B cell (primary cell): ENCODE results near the gene ABCG5. TPM values are rescaled to one million over a fixed set of nuclear protein-coding genes. Genes with fewer than 3 reads are reported as not detected.

Experiments
- ATAC-seq: fragments of 200-7000 bp; cut with Tn5 transposase; one replicate; pipeline ENCODE4 v1.10.0; 2021; ENCODE audit warnings: low read depth, mild to moderate bottlenecking, moderate number of reproducible peaks, moderate library complexity
- CTCF ChIA-PET: fragments of 350-600 bp; sonication (Branson Sonifier 250); formaldehyde crosslinking; loops from one replicate; lab custom pipeline; 2021; ENCODE audit warnings: antibody characterized with exemption, inconsistent platforms; lab: Charles Lee
- POLR2A ChIA-PET: fragments of 350-600 bp; sonication (Branson Sonifier 250); formaldehyde crosslinking; loops from one replicate; lab custom pipeline; 2021; ENCODE audit warnings: antibody characterized with exemption; lab: Charles Lee
- DNase-seq: peaks from one replicate; pipeline ENCODE4 v3.0.0; 2013
- H2AFZ ChIP-seq: 2 replicates; pipeline ENCODE4 v1.6.1; 2012; ENCODE audit warnings: mild to moderate bottlenecking, low read depth, low read length; ENCODE audit not compliant: insufficient read depth, poor library complexity, severe bottlenecking
- H3K27ac ChIP-seq, 2 donors: 1 replicate in 1 of 2; 2 replicates in 1 of 2; pipeline ENCODE4 v1.5.1; 2012 to 2013; ENCODE audit warnings: low read length in 2 of 2, mild to moderate bottlenecking in 2 of 2, moderate library complexity in 1 of 2
- H3K27me3 ChIP-seq, 4 experiments: fragments of 200-600 bp in 1 of 4; sonication (generic) in 1 of 4; replicated peaks in 1 of 4; 1 replicate in 2 of 4; 2 replicates in 2 of 4; pipeline versions ENCODE4 v1.6.1 to v1.7.0; 2013 to 2016; ENCODE audit warnings: low read length in 3 of 4, mild to moderate bottlenecking in 2 of 4, mixed read lengths in 1 of 4, moderate library complexity in 1 of 4; ENCODE audit not compliant: insufficient read depth in 4 of 4, control insufficient read depth in 3 of 4; ENCODE audit errors: control extremely low read depth in 1 of 4
- H3K36me3 ChIP-seq, 2 experiments: replicated peaks in 1 of 2; 1 replicate in 1 of 2; 2 replicates in 1 of 2; pipeline versions ENCODE4 v1.6.1 to v1.7.1; 2013; ENCODE audit warnings: low read length in 1 of 2; ENCODE audit not compliant: insufficient read depth in 2 of 2, control insufficient read depth in 1 of 2; ENCODE audit errors: control extremely low read depth in 1 of 2, extremely low read depth in 1 of 2
- H3K4me1 ChIP-seq, 2 donors: fragments of 200-600 bp in 1 of 2; sonication (generic) in 1 of 2; 1 replicate in 1 of 2; 2 replicates in 1 of 2; pipeline versions ENCODE4 v1.5.1 to v1.6.1; 2013 to 2017; ENCODE audit warnings: low read length in 2 of 2; ENCODE audit not compliant: control insufficient read depth in 2 of 2, insufficient read depth in 2 of 2
- H3K4me2 ChIP-seq: replicated peaks from 2 replicates; pipeline ENCODE3; 2012; ENCODE audit warnings: mild to moderate bottlenecking, low read depth, low read length; ENCODE audit not compliant: poor library complexity, severe bottlenecking
- H3K4me3 ChIP-seq, 5 experiments: fragments of 200-600 bp in 1 of 5; sonication (generic) in 1 of 5; 1 replicate in 3 of 5; 2 replicates in 2 of 5; pipeline versions ENCODE4 v1.5.1 to v1.7.0; 2011 to 2016; ENCODE audit warnings: low read length in 4 of 5, mild to moderate bottlenecking in 4 of 5, low read depth in 2 of 5, control low read depth in 1 of 5, moderate library complexity in 1 of 5; ENCODE audit not compliant: insufficient read depth in 1 of 5; ENCODE audit errors: control extremely low read depth in 1 of 5, extremely low read depth in 1 of 5
- H3K79me2 ChIP-seq: fragments of 200-600 bp; sonication (generic); one replicate; pipeline ENCODE4 v1.6.0; 2016; ENCODE audit warnings: low read length; ENCODE audit not compliant: control insufficient read depth, insufficient read depth
- H3K9ac ChIP-seq: fragments of 200-600 bp; sonication (generic); 2 replicates; pipeline ENCODE4 v1.6.1; 2017; ENCODE audit warnings: mild to moderate bottlenecking, low read length, moderate library complexity
- H3K9me3 ChIP-seq, 3 donors: one replicate each; pipeline versions ENCODE4 v1.6.1 to v1.7.1; 2013; ENCODE audit warnings: low read length in 2 of 3; ENCODE audit not compliant: control insufficient read depth in 2 of 3, insufficient read depth in 1 of 3; ENCODE audit errors: control extremely low read depth in 1 of 3
- H4K20me1 ChIP-seq: 2 replicates; pipeline ENCODE4 v1.6.0; 2012; ENCODE audit warnings: mild to moderate bottlenecking, low read length; ENCODE audit not compliant: insufficient read depth, control insufficient read depth, poor library complexity, severe bottlenecking
- H3K27ac Mint-ChIP-seq: one replicate; pipeline ENCODE4 v1.8.0; 2021; ENCODE audit warnings: mixed read lengths
- H3K27me3 Mint-ChIP-seq: one replicate; pipeline ENCODE4 v1.8.0; 2021; ENCODE audit warnings: mixed read lengths
- H3K4me1 Mint-ChIP-seq: one replicate; pipeline ENCODE4 v1.8.0; 2021; ENCODE audit warnings: mixed read lengths
- H3K4me3 Mint-ChIP-seq: one replicate; pipeline ENCODE4 v1.8.0; 2021; ENCODE audit warnings: mixed read lengths
- H3K9me3 Mint-ChIP-seq: one replicate; pipeline ENCODE4 v1.8.0; 2022; ENCODE audit warnings: mixed read lengths; ENCODE audit not compliant: insufficient read depth
- CTCF ChIP-seq: fragments of 200-600 bp; IDR thresholded peaks from one replicate; pipeline ENCODE4 v1.8.0; 2022; ENCODE audit warnings: antibody characterized with exemption, mild to moderate bottlenecking
- EZH2 ChIP-seq: IDR thresholded peaks from 2 replicates; pipeline ENCODE4 v1.6.1; 2012; ENCODE audit warnings: borderline replicate concordance, low read depth, mild to moderate bottlenecking, moderate library complexity, low read length; ENCODE audit not compliant: insufficient read depth, poor library complexity, severe bottlenecking
- WGBS: methylation state at CpG from one replicate; pipeline ENCODE4 v1.1.5; 2013; ENCODE audit warnings: missing lambda C conversion rate; ENCODE audit not compliant: insufficient coverage; 5-methylcytosine and 5-hydroxymethylcytosine counted together
- intact Hi-C: fragments of 100-400 bp; cut with micrococcal nuclease; formaldehyde crosslinking; loops from one replicate; pipeline ENCODE4 v1.10.0; 2022
- polyA plus RNA-seq: library from polyadenylated mRNA; depleted of rRNA; stranded (reverse); fragments of >200 nt; gene quantifications from 2 replicates; pipeline ENCODE4 v1.2.3, GENCODE V29; 2012
- total RNA-seq, 2 donors: library from RNA; stranded (reverse); fragments of 120-200 nt in 1 of 2; gene quantifications; 1 replicate in 1 of 2; 2 replicates in 1 of 2; pipeline versions ENCODE4 v1.2.3 to v1.2.4, GENCODE V29; 2013 to 2022

ABCG5 gene
- total and polyA plus RNA-seq, 2 donors (not counting 1 experiment from before 2014, with no cell fraction given): not detected

- no CpG with 5 or more reads among the region's 1 CpG for WGBS
- Histone ChIP-seq H3K27me3 (peaks cover 0 to 7% (median 0%) of the 10 kb centered on the region in 4 experiments), H3K9me3 (peaks cover 0 to 2% (median 0%) of the 10 kb centered on the region in 3 donors), H3K4me3 (no peak overlapping the region), H3K27ac (no peak overlapping the region), H3K79me2 (no peaks in the 10 kb centered on the region), H3K4me1 (peaks cover 0 to 6% of the 10 kb centered on the region in 2 donors), H2AFZ (no peak overlapping the region), H3K36me3 (no peaks in the 10 kb centered on the region), H4K20me1 (no peaks in the 10 kb centered on the region), H3K4me2 (no peak overlapping the region), H3K9ac (no peak overlapping the region)
- no peak overlapping the region for H3K4me3 Mint-ChIP-seq
- no peak overlapping the region for H3K27ac Mint-ChIP-seq
- ATAC-seq (no peak), DNase-seq (no peak)
- intact Hi-C loops: no loop called here
- H3K4me1 Mint-ChIP-seq: peaks cover 5% of the 10 kb centered on the region
- no peaks in the 10 kb centered on the region for H3K27me3 Mint-ChIP-seq
- TF ChIP-seq CTCF: no peak
- no peak for TF ChIP-seq EZH2
- ChIA-PET CTCF (no interaction called here), POLR2A (interaction anchor here (0.6 kb wide), 1 partner anchor 19 kb away, joined by 6 read pairs; no protein-coding TSS in a partner anchor)
- no peaks in the 10 kb centered on the region for H3K9me3 Mint-ChIP-seq
Measured at GRCh38 chr2:43845181-43845580, 6.5 kb upstream of the ABCG5 start.

GRCh38 chr2:43842866-43843226, 4.2 kb upstream of the ABCG5 start:
- Mint-ChIP-seq H3K27me3 (peaks cover 5% of the 10 kb centered on the region), H3K9me3 (no peaks in the 10 kb centered on the region), H3K27ac (no peak overlapping the region), H3K4me1 (peaks cover under 1% of the 10 kb centered on the region), H3K4me3 (no peak overlapping the region)
- peaks cover 0 to 2% (median 0%) of the 10 kb centered on the region in 3 donors for H3K9me3 ChIP-seq
- no peaks in the 10 kb centered on the region for H3K36me3 ChIP-seq
- H3K4me3 ChIP-seq: no peak overlapping the region
- POLR2A ChIA-PET: no interaction called here
- ATAC-seq (no peak), DNase-seq (no peak)
- H3K9ac ChIP-seq: no peak overlapping the region
- no peaks in the 10 kb centered on the region for H3K4me1 ChIP-seq
- 95% methylated on average over 7 of the region's 9 CpGs for WGBS
- H3K27me3 ChIP-seq: peaks cover 0 to 7% (median 0%) of the 10 kb centered on the region in 4 experiments
- TF ChIP-seq CTCF (no peak), EZH2 (no peak)
- no peak overlapping the region for H2AFZ ChIP-seq
- CTCF ChIA-PET: no interaction called here
- no peaks in the 10 kb centered on the region for H4K20me1 ChIP-seq
- intact Hi-C loops: no loop called here
- no peaks in the 10 kb centered on the region for H3K79me2 ChIP-seq
- H3K27ac ChIP-seq: no peak overlapping the region
- H3K4me2 ChIP-seq: no peak overlapping the region
